Bronchial epithelial cell (primary cell): Measurements from ENCODE around the gene OTUD7B. TPM values are rescaled to one million over a fixed set of nuclear protein-coding genes. Genes with fewer than 3 reads are reported as not detected.
"Not testable (repeated sequence)": the region's sequence is repeated elsewhere in the genome, so short reads cannot be mapped to it uniquely, and the experiment has no call there.

Experiments used
- DNase-seq: peaks from one replicate; pipeline ENCODE4 v3.0.0-alpha.2; 2010; ENCODE audit warnings: low read depth
- FAIRE-seq: peaks from 2 replicates; lab custom pipeline; 2011; peaks lifted over from hg19 to GRCh38; lab: Jason Lieb, UNC
- H3K27me3 ChIP-seq: 2 replicates; pipeline ENCODE4 v1.5.1; 2011; ENCODE audit warnings: low read length; ENCODE audit not compliant: control insufficient read depth, insufficient read depth
- H3K36me3 ChIP-seq: 2 replicates; pipeline ENCODE4 v1.5.1; 2011; ENCODE audit warnings: low read length; ENCODE audit not compliant: control insufficient read depth, insufficient read depth
- H3K4me3 ChIP-seq: 2 replicates; pipeline ENCODE4 v1.5.1; 2011; ENCODE audit warnings: mild to moderate bottlenecking, low read depth, low read length, control low read depth
- total RNA-seq: library from RNA; depleted of rRNA; stranded (reverse); fragments of >200 nt; gene quantifications from 2 replicates; pipeline ENCODE4 v1.2.1, GENCODE V29; 2014
- TF ChIP-seq, protein P1 (sequence below): IDR thresholded peaks from 2 replicates; pipeline ENCODE4 v1.5.1; 2011; ENCODE audit warnings: mild to moderate bottlenecking, moderate library complexity, low read length, control low read depth, inconsistent platforms; ENCODE audit not compliant: insufficient read depth, severe bottlenecking

The OTUD7B gene
- 15.3 and 19.2 TPM in 2 replicates for total RNA-seq

DNA sequence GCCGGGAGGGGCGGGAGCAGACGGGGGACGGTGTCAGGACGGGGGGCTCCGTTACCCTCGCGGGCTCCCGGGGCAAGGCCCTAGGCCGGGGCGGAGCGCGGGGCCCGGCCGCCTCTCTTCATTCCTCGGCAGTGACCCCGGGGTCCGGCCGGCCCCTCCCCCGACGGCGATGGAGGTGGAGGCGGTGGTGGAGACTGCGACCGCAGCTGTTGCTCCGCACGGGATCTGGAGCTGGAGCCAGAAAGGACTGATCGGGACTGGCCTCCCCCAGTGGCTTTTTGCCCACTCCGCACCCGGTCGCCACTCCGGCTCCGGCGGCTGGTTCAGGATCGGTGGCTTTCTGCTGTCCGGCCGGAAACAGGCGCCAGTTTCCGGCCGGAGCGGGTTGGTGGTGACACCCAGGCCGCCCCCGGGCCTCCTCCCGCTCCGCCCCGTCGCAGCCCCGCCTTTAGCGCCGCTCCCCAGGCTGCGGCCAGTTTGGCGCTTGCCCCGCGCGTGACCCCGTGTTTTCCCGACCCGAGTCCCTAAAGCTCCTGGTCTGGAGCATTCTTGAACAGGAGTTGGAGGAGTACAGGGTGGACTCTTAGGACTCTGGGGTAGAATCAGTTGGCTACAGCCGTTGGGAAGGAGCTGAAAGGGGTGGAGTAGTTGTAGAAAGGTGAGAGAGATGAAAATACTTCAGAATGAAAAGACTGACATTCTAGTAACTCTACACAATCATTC lies at the start of gene OTUD7B:
Gene OTUD7B (minus strand): TSS at position 334 of the 723 bp plus-strand sequence. CDS start 33,216 bp downstream, outside the sequence.
- DNase-seq (no peak), FAIRE-seq (no peak)
- no peaks in the 10 kb centered on the region for H3K27me3 ChIP-seq
- TF ChIP-seq, protein P1, sequence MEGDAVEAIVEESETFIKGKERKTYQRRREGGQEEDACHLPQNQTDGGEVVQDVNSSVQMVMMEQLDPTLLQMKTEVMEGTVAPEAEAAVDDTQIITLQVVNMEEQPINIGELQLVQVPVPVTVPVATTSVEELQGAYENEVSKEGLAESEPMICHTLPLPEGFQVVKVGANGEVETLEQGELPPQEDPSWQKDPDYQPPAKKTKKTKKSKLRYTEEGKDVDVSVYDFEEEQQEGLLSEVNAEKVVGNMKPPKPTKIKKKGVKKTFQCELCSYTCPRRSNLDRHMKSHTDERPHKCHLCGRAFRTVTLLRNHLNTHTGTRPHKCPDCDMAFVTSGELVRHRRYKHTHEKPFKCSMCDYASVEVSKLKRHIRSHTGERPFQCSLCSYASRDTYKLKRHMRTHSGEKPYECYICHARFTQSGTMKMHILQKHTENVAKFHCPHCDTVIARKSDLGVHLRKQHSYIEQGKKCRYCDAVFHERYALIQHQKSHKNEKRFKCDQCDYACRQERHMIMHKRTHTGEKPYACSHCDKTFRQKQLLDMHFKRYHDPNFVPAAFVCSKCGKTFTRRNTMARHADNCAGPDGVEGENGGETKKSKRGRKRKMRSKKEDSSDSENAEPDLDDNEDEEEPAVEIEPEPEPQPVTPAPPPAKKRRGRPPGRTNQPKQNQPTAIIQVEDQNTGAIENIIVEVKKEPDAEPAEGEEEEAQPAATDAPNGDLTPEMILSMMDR: peak; percentile 2
- peak within 1 kb of the TSS; percentile 89 for H3K4me3 ChIP-seq
- peaks cover 2% of the 10 kb centered on the region for H3K36me3 ChIP-seq

DNA sequence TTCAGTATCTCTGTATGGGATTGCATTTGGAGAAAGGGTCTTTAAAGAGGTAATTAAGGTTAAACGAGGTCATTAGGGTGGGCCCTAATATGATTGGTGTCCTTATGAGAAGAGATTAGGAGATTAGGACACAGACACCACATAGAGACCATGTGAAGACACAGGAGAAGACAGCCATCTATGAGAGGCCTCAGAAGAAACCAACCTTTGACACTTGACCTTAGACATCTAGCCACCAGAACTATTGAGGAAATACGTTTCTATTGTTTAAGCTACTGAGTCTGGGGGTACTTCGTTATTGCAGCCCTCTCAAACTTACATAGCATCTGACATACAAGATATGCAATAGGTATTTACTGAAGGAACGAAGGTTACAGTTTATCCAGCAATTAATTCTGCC lies 49.7 kb upstream of the OTUD7B start:
- Histone ChIP-seq H3K36me3 (no peaks in the 10 kb centered on the region), H3K27me3 (no peaks in the 10 kb centered on the region), H3K4me3 (no peak overlapping the region)
- no peak for FAIRE-seq
- no peak for DNase-seq
- TF ChIP-seq, protein P1: no peak

DNA sequence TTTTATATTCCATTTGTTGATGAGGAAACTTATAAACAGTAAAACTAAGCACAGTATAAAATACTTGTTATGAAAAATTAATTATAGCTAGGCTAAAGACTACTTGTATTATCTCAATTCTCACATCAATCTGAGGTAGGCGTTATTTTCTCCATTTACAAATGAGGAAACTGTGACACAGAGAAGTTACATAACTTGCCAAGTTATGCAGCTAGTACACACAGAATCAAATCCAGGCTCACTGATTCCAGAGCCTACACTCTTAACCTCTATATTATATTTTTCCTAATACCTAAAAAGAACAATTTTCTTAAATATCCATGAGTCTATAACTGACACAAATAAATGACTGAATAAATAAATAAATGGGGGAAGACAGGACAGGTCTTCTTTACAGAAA lies 45.9 kb upstream of the OTUD7B start:
- DNase-seq (no peak), FAIRE-seq (no peak)
- TF ChIP-seq, protein P1: no peak
- H3K27me3 ChIP-seq: no peaks in the 10 kb centered on the region
- no peaks in the 10 kb centered on the region for H3K36me3 ChIP-seq
- H3K4me3 ChIP-seq: no peak overlapping the region

DNA sequence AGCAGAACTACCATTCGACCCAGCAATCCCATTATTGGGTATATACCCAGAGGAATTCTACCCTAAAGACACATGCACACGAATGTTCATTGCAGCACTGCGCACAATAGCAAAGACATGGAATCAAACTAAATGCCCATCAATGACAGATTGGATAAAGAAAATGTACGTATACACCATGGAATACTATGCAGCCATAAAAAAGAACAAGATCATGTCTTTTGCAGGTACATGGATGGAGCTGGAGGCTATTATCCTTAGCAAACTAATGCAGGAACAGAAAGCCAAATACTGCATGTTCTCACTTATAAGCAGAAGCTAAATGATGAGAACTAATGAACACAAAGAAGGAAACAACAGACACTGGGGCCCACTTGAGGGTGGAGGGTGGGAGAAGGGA lies 45.0 kb upstream of the OTUD7B start:
- DNase-seq, H3K36me3 ChIP-seq, H3K27me3 ChIP-seq, FAIRE-seq, H3K4me3 ChIP-seq: not testable (repeated sequence)

DNA sequence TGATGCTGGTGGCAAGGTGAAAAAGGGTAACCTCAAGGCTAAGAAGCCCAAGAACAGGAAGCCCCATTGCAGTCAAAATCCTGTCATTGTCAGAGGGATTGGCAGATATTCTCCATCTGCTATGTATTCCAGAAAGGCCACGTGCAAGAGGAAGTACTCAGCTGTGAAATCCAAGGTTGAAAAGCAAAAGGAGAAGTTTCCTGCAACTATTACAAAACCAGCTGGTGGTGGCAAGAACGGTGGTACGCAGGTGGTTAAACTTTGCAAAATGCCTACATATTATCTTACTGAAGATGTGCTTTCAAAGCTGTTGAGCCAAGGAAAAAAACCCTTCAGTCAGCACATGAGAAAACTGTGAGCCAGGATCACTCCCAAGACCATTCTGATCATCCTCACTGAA lies 43.4 kb upstream of the OTUD7B start:
- no peak for DNase-seq
- H3K36me3 ChIP-seq: no peaks in the 10 kb centered on the region
- FAIRE-seq: no peak
- no peak overlapping the region for H3K4me3 ChIP-seq
- TF ChIP-seq, protein P1: no peak
- no peaks in the 10 kb centered on the region for H3K27me3 ChIP-seq

DNA sequence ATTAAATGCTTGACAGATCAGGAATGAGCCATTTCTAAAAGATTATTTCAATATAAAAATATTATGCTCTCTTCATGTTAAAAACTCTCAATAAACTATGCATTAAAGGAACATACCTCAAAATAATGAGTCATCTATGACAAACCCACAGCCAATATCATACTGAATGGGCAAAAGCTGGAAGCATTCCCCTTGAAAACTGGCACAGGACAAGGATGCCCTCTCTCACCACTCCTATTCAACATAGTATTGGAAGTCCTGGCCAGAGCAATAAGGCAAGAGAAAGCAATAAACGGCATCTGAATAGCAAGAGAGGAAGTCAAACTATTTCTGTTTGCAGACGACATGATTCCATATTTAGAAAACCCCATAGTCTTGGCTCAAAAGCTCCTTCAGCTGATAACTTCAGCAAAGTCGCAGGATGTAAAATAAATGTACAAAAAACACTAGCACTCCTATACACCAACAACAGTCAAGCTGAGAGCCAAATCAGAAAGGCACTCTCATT lies 41.4 kb upstream of the OTUD7B start:
- not testable (repeated sequence) for H3K4me3 ChIP-seq, FAIRE-seq, H3K36me3 ChIP-seq, H3K27me3 ChIP-seq, DNase-seq

DNA sequence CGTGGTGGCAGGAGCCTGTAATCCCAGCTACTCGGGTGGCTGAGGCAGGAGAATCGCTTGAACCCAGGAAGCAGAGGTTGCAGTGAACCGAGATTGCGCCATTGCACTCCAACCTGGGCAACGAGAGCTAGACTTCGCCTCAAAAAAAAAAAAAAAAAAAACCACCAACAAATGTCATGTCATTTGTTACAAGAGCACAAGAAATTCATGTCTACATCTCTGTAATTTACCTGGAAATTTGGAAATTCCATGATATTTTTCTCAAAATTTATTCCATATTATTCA lies 40.5 kb upstream of the OTUD7B start:
- Histone ChIP-seq H3K36me3 (no peaks in the 10 kb centered on the region), H3K4me3 (no peak overlapping the region), H3K27me3 (no peaks in the 10 kb centered on the region)
- TF ChIP-seq, protein P1: no peak
- FAIRE-seq: no peak
- DNase-seq: no peak
